Kidney tubule cell (primary cell): ENCODE results near the gene NHSL1.
A peak's percentile ranks its signal among the peaks of the same experiment; 100 is the strongest.

ENCODE experiments used
- DNase-seq: peaks from one replicate; pipeline ENCODE4 v3.0.0-alpha.2; 2018; ENCODE audit warnings: low spot score

NHSL1 gene

GRCh38 chr6:138403801-138404665 is 95.3 kb downstream of the NHSL1 start, which contains the start of gene HEBP2:
TSS of gene HEBP2 (plus strand) at chr6:138404223. CDS start at chr6:138404496, 273 bp downstream.
- peak; percentile 95 for DNase-seq

- DNase-seq, result peak; percentile 35
Observed at GRCh38 chr6:138403324-138403800, 95.9 kb downstream of the NHSL1 start.

- DNase-seq, result no peak
Observed at GRCh38 chr6:138402838-138403187, 96.5 kb downstream of the NHSL1 start.

GRCh38 chr6:138401960-138402837 is 97.1 kb downstream of the NHSL1 start:
- DNase-seq, result no peak

- DNase-seq, result no peak
Observed at GRCh38 chr6:138400326-138400725, 99.0 kb downstream of the NHSL1 start.

GRCh38 chr6:138397128-138398122 is 101.9 kb downstream of the NHSL1 start:
- no peak for DNase-seq

GRCh38 chr6:138396709-138397108 is 102.6 kb downstream of the NHSL1 start:
- DNase-seq, result no peak

GRCh38 chr6:138393871-138394783 is 105.2 kb downstream of the NHSL1 start:
- DNase-seq, result no peak

- DNase-seq, result no peak
Observed at GRCh38 chr6:138389551-138389950, 109.7 kb downstream of the NHSL1 start.

GRCh38 chr6:138387577-138388368 is 111.5 kb downstream of the NHSL1 start:
- no peak for DNase-seq

- no peak for DNase-seq
Observed at GRCh38 chr6:138386897-138387296, 112.4 kb downstream of the NHSL1 start.

- no peak for DNase-seq
Observed at GRCh38 chr6:138383776-138384175, 115.5 kb downstream of the NHSL1 start.

GRCh38 chr6:138382498-138383265 is 116.6 kb downstream of the NHSL1 start:
- DNase-seq, result peak; percentile 72

GRCh38 chr6:138378463-138378862 is 120.8 kb downstream of the NHSL1 start:
- no peak for DNase-seq

GRCh38 chr6:138377844-138378243 is 121.5 kb downstream of the NHSL1 start, which contains the start of gene SMIM28:
TSS of gene SMIM28 (plus strand) at chr6:138377905. CDS start at chr6:138378073, 168 bp downstream.
- DNase-seq, result no peak

GRCh38 chr6:138377042-138377441 is 122.3 kb downstream of the NHSL1 start:
- no peak for DNase-seq

GRCh38 chr6:138374815-138375214 is 124.5 kb downstream of the NHSL1 start:
- no peak for DNase-seq

GRCh38 chr6:138374230-138374629 is 125.1 kb downstream of the NHSL1 start:
- no peak for DNase-seq
